ENCODE measurements around the gene ODAD3. TPM values are rescaled to one million over a fixed set of nuclear protein-coding genes. Genes with fewer than 3 reads are reported as not detected.
"Not testable (repeated sequence)": the region's sequence is repeated elsewhere in the genome, so short reads cannot be mapped to it uniquely, and the experiment has no call there.

The ODAD3 gene
- total RNA-seq, 1 experiment from 2014 or later: 1.9 TPM

- CTCF ChIA-PET: no interaction called here
- in situ Hi-C loops (cut with HindIII; ENCODE audit: low pct_unique_long_range_greater_than_20kb, low sequenced_read_pairs) (no loop called here), intact Hi-C loops (cut with micrococcal nuclease; ENCODE audit: unreplicated experiment) (no loop called here)
- ATAC-seq: no peak
- Histone ChIP-seq H3K4me1 (ENCODE audit: control insufficient read depth, insufficient read depth, low read length) (no peaks in the 10 kb centered on the region), H3K9me3 (ENCODE audit: control insufficient read depth, insufficient read depth, low read depth, low read length) (no peaks in the 10 kb centered on the region), H3K4me3 (ENCODE audit: low read depth in 2 of 2, low read length in 2 of 2) (no peak overlapping the region), H3K27ac (ENCODE audit: low read length) (no peak overlapping the region), H3K27me3 (ENCODE audit: control insufficient read depth, insufficient read depth, low read length) (no peaks in the 10 kb centered on the region), H3K36me3 (ENCODE audit: control insufficient read depth, insufficient read depth, low read length) (no peaks in the 10 kb centered on the region)
- TF ChIP-seq POLR2AphosphoS5 (IDR thresholded peaks at IDR 0.05; ENCODE audit: low read depth, low read length) (no peak), TCF7L2 (IDR thresholded peaks at IDR 0.05; ENCODE audit: low read depth, low read length) (no peak), SIN3A (IDR thresholded peaks at IDR 0.05; ENCODE audit: borderline replicate concordance, insufficient read depth, low read depth, low read length) (no peak), CTCF (IDR thresholded peaks at IDR 0.05) (no peak; the same call in 1 of the 2 replicates), REST (IDR thresholded peaks at IDR 0.05; ENCODE audit: insufficient read depth in 1 of 2, low read depth in 2 of 2, low read length in 1 of 2) (no peak)
- POLR2A ChIA-PET: no interaction called here
- BruUV-seq (replicated peaks): no TSS peak
- DNase-seq (ENCODE audit: low read depth, low spot score): no peak
Measured at GRCh38 chr19:11460207-11460606, 25.3 kb upstream of the ODAD3 start.

GRCh38 chr19:11458912-11459311, 24.0 kb upstream of the ODAD3 start:
- in situ Hi-C loops (cut with HindIII; ENCODE audit: low pct_unique_long_range_greater_than_20kb, low sequenced_read_pairs); H3K36me3 ChIP-seq (ENCODE audit: control insufficient read depth, insufficient read depth, low read length): not testable (repeated sequence)

GRCh38 chr19:11458236-11458900, 23.4 kb upstream of the ODAD3 start:
- ChIA-PET CTCF (interaction anchor here (0.7 kb wide), 1 partner anchor 100 kb away, joined by 4 read pairs; no protein-coding TSS in a partner anchor), POLR2A (no interaction called here)
- ATAC-seq (no peak), DNase-seq (ENCODE audit: low read depth, low spot score) (no peak)
- Histone ChIP-seq H3K4me1 (ENCODE audit: control insufficient read depth, insufficient read depth, low read length) (no peaks in the 10 kb centered on the region), H3K9me3 (ENCODE audit: control insufficient read depth, insufficient read depth, low read depth, low read length) (no peaks in the 10 kb centered on the region), H3K27ac (ENCODE audit: low read length) (no peak overlapping the region), H3K36me3 (ENCODE audit: control insufficient read depth, insufficient read depth, low read length) (no peaks in the 10 kb centered on the region), H3K27me3 (ENCODE audit: control insufficient read depth, insufficient read depth, low read length) (no peaks in the 10 kb centered on the region), H3K4me3 (ENCODE audit: low read depth in 2 of 2, low read length in 2 of 2) (no peak overlapping the region)
- no TSS peak for BruUV-seq (replicated peaks)
- TF ChIP-seq POLR2AphosphoS5 (IDR thresholded peaks at IDR 0.05; ENCODE audit: low read depth, low read length) (no peak), CTCF (IDR thresholded peaks at IDR 0.05) (no peak), REST (IDR thresholded peaks at IDR 0.05; ENCODE audit: insufficient read depth in 1 of 2, low read depth in 2 of 2, low read length in 1 of 2) (no peak), SIN3A (IDR thresholded peaks at IDR 0.05; ENCODE audit: borderline replicate concordance, insufficient read depth, low read depth, low read length) (no peak), TCF7L2 (IDR thresholded peaks at IDR 0.05; ENCODE audit: low read depth, low read length) (no peak)
- in situ Hi-C loops (cut with HindIII; ENCODE audit: low pct_unique_long_range_greater_than_20kb, low sequenced_read_pairs) (no loop called here), intact Hi-C loops (cut with micrococcal nuclease; ENCODE audit: unreplicated experiment) (no loop called here)

More at GRCh38 chr19:11458912-11459311, 24.0 kb upstream of the ODAD3 start:
- POLR2A ChIA-PET; DNase-seq (ENCODE audit: low read depth, low spot score); H3K27ac ChIP-seq (ENCODE audit: low read length); H3K4me3 ChIP-seq (ENCODE audit: low read depth in 2 of 2, low read length in 2 of 2); intact Hi-C loops (cut with micrococcal nuclease; ENCODE audit: unreplicated experiment); BruUV-seq (replicated peaks); H3K27me3 ChIP-seq (ENCODE audit: control insufficient read depth, insufficient read depth, low read length); H3K9me3 ChIP-seq (ENCODE audit: control insufficient read depth, insufficient read depth, low read depth, low read length); H3K4me1 ChIP-seq (ENCODE audit: control insufficient read depth, insufficient read depth, low read length); ATAC-seq: not testable (repeated sequence)
- CTCF ChIA-PET: interaction anchor here (0.7 kb wide), 2 partner anchors 11 to 100 kb away, joined by 4 read pairs; no protein-coding TSS in a partner anchor
